ENCODE data around the gene SUMF1. TPM values are rescaled to one million over a fixed set of nuclear protein-coding genes. Genes with fewer than 3 reads are reported as not detected.
A peak's percentile ranks its signal among the peaks of the same experiment; 100 is the strongest.

Gene SUMF1
- 42.5 and 43.5 TPM in 2 replicates for total RNA-seq (2014; rRNA removed; shearing (Covaris generic))

DNA sequence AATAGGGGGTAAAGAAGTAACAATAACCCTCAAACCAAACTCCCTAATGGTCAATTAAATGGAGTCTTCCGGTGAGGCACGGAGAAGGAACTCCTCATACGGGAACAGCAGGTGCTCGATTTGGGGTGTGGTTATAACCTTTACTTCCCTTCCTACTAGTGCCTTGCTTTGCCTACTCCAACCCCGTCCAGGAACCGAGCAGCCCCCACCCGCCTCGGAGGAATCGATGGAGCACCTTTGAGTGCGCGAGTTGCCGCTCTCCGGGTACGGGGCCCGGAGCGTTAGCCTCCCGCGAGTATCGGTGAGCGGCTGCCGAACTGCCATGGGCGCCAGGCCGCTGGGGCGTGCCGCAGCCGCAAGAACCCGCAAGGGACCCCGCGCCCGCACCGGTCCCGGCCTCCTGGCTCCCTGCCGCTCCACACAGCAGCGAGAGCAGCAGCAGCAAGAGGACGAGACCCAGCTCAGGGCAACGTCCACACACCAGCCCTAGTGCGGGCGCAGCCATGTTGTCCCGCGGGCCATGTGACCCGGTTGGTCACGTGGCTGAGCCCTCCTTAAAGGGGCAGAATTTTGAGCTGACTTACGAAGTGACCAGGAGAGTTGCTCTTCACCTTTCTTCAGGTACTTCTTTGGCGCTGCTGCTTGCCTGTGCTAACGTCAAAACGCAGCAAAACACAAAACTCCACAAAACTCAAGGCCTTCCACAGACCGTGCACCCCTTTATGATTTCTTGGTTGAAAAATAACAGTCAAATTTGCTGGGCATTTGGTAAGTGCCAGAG is at the start of gene SUMF1:
TSS of gene SUMF1 (minus strand) at position 529 of the 781 bp plus-strand sequence. CDS start at position 505, 24 bp downstream.
- peak; percentile 77 for DNase-seq (ENCODE audit: low read depth)

DNA sequence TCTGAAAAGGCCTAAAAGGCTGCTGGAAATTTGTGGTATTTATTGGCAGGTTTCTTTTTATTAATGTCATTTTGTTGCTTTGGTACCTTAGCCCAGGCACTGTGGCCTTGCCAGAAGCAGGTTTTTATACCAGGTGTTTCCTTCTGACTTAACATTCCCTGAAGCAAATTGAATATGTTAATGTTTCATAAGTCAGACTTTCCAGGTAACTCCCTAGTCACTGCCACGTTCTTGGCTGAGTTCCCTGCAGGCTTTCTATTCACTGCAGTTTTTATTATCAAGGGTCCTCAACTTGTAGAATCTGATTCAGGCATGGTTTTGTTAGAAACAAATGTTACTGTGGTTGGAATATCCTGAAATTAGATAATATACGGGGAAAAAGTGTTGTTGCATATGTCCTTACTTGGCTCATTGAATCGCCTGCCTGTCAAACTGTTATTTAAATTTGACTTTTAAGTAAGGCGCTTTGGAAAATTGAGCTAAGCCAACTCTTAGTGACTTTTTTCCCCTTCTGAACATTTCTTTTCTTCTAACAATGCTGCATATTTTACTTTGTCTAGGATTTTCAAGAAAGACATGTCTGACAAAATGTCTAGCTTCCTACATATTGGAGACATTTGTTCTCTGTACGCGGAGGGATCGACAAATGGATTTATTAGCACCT is 49.0 kb upstream of the SUMF1 start:
- no peak for DNase-seq (ENCODE audit: low read depth)

DNA sequence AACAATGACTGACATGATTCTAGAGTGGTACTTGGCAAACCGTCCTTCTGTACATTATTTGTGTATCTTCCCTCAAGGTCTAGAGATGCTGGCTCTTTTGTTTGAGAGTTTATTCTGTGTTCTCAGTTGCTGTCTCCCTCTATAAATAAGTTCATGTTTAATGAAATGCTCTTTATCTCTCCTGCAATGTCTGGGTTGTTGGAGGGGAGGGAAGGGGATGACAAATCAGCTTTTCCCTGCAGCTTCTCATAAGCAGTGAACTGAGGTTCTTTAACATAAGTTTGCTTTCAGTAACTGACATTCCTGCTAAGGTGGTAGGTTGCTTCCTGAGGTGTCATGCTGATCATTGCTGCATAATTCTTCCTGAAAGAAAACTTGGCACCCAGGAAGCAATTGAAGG is 47.8 kb upstream of the SUMF1 start:
- DNase-seq (ENCODE audit: low read depth): no peak

DNA sequence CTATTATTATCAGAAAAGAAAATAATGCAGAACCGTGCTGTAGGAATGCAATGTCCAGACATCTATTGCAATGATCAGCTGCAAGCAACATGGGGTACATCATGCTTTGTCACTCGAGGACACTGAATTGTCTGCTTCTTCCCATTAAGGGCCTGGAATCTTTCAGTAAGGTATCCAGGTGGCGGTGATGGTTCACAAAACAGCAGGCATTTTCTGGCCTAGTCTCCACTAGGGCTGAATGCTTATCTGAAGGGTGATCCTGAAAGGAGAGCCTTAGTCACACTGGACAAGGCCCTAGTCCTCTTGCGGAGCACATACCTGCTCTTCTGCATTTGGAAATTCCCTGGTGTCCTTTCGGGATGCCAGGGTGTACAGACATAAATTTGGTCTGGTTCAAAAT is 47.3 kb upstream of the SUMF1 start:
- DNase-seq (ENCODE audit: low read depth): no peak

DNA sequence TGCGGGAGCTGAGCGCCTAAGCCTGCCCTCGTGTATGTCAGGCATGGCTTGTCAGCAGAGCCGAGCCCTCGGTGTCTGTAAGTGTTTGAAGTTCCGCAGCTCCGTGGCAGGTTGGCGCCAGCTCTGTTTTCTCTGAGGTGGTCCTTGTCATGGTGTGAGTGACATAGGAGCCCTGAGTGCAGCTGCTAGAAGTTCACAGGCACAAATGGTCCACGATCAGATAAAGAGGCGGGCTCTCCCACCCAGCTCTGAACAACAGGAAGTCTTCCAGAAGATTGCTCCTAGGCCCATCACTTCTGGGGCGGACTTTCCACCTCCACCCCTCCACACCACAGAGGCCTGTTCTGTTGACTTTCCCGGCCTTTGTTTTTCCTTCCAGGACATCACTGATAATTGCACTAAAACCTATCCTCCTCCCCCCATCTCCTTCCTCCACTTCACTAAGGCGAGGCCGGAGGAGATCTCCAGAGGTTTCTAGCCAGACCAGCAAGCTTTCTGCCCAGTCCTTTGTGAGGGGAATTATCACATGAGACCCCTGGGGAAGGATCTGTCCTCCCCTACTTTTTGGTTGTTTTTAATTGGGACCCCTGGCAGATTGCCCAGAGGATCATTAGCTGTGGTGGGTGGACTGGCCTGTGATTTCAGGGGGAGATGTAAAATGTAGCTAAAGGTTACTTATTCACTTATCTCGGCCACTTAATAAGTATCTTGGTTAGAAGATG is 46.0 kb upstream of the SUMF1 start:
- DNase-seq (ENCODE audit: low read depth): no peak

DNA sequence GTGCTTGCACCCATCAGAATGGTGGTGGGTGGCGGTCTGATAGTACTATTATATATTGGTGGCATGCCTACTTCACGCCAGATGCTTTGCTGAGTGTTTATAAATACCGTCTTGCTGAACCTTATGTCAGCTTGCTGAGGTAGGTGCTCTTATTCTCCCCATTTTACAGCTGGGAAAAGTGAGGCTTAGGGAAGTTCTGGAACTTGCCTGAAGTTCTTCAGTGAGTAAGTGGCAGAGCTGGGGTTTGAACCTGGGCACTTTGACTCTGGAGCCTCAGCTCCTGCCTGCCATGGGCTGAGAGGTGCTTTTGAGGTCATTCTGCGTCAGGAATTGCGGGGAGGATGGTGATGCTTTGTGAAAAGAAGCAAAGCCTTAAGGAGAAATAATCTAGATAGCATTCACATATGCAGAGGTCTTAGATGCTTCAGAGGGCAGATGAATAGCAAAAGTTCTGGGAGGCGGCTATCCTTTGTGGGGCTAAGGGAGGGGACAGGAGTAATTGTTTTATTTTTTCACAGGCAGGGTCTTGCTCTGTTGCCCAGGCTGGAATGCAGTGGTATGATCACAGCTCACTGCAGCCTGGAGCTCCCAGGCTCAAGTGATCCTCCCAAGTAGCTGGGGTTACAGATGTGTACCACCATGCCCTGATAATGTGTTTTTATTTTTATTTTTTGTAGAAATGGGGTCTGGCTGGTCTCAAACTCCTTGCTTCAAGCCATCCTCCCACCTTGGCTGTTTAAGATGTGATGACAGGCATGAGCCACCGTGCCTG is 44.6 kb upstream of the SUMF1 start:
- DNase-seq (ENCODE audit: low read depth): no peak

DNA sequence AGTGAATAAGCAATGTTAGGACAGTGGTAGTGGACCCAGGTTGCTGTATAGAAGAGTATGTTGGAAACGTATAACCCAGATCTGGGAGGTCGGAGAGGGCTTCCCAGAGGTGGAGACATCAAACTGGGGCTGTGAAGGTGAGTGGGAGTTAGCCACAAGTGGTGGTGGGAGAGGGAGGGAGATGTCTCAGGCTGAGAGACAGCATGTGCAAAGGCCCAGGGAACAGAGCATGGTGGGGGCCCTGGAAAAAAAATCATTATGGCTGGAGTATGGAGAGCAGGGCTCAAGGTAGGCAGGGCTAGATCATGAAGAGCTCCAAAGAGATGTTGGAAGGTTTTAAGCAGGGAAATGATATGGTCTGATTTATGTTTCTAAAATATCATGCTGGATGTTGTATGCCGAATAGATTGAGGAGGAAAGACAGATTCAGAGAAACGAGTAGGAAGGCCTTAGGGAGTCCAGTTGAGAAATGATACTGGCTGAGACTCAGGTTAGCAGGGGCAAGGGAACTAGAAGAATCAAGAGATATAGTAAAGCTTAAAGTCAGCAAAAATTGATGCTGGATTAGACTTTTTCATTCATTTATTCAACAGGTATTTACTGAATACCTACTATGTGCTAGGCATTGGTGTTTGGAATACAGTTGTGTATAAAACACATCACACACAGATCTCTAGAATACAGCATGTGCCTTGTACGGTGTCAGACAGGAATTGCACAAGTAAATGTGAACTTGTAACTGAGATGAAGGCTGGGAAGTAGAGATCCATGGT is 43.1 kb upstream of the SUMF1 start:
- no peak for DNase-seq (ENCODE audit: low read depth)

DNA sequence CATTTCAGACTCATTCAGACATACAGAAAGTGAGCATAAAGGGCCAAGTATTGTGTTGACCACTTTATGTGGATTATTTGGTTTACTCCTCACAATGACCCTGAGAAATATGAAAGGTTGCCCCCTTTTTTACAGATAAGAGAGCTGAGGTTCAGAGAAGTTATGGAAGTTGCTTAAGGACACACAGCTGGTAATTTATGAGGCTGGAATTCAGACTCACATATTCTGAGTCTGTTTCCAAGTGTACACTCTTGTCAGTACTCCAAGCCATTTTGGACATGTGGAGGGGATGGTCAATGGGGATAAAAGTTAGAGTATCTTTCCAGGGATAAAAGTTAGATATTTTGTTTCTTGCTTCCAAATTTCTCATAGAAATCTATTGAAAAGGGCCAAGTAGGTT is 42.0 kb upstream of the SUMF1 start:
- no peak for DNase-seq (ENCODE audit: low read depth)

DNA sequence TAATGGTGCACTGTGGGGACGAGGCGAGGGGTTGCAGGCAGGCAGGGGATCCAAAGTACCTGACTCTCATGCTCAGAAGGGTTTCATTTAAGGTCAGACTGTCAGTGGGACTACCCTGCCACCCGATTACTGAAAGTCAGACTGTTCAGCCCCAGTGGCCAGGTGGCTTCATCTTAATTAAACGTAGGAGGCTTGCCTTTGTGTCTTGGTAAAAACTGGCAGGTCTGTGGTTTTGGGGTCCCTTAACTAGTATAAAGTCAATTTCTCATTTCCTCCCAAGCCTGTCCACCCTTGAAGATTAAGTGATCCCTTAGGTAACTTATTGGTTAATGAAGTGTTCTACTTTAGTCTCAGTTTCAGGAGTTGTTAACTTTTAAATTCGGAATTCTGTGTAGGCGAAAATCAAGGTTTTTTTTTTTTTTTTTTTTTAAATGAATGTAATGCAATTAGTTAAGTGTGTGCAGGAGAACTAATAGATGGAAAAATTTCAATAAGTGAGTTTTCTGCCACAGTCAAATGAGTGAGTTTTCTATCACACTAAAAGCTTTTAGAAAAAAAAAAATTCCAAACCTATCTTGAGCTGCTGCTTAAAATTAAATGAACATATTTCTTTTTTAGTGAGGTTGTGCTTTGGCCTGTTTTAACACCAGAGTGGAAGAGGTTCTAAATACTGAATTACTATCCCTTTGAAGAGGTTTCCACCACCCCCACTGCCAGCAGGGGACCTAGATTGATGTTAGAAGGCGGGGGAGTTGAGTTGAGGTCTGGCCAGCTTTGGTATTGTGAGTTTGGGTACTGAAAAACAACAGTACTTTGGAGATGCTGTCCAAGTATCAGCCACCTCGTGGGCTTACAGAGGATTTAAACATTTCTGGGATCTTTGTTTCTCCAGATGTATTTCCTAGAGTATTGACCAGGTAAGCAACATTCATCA is 41.2 kb upstream of the SUMF1 start:
- no peak for DNase-seq (ENCODE audit: low read depth)

DNA sequence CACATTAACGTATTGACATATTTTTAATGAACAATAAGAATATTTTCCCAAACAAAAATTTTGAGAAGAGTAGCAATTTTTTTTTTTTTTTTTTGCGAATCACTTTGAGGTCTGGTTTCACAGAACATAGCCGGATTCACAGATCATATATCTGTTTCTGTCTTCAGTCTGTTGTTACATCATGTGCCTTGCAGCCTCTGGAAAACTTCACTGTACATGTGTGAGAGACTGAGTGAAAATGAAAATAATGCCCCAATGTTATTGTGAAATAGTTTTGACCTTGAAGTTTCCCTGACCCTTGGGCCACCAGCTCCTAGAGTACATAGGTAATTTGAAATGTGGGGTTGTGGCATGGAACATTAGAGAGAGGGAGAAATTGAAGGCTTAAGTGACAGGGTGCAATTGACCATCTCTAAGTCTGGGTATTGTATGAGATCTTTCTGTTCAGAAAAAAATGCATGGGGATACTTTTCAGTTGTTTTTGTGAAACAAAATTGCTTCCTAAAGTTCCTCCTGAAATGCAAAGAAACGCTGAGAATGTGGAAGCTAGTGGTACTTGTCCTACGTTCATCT is 40.0 kb upstream of the SUMF1 start:
- no peak for DNase-seq (ENCODE audit: low read depth)

DNA sequence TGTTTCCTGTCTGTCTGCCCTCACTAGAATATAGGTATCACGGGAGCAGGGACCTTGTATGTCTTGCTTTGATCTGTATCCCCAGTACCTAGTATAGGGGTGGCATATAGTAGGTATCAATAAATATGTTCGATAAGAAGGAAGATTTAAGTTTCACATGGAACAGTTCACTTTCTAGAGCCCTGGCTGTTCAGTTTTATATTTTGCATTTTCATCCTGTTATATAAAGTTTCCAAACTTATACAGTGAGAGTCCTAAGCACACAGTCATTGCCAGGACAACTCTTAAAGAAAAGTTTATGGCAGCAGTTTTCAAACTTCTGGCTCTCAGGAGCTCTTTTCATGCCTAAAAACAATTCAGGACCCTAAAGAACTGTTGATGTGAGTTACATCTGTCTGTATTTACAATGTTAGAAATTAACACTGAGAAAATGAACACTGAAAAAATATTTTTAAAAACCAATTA is 39.5 kb upstream of the SUMF1 start:
- no peak for DNase-seq (ENCODE audit: low read depth)

DNA sequence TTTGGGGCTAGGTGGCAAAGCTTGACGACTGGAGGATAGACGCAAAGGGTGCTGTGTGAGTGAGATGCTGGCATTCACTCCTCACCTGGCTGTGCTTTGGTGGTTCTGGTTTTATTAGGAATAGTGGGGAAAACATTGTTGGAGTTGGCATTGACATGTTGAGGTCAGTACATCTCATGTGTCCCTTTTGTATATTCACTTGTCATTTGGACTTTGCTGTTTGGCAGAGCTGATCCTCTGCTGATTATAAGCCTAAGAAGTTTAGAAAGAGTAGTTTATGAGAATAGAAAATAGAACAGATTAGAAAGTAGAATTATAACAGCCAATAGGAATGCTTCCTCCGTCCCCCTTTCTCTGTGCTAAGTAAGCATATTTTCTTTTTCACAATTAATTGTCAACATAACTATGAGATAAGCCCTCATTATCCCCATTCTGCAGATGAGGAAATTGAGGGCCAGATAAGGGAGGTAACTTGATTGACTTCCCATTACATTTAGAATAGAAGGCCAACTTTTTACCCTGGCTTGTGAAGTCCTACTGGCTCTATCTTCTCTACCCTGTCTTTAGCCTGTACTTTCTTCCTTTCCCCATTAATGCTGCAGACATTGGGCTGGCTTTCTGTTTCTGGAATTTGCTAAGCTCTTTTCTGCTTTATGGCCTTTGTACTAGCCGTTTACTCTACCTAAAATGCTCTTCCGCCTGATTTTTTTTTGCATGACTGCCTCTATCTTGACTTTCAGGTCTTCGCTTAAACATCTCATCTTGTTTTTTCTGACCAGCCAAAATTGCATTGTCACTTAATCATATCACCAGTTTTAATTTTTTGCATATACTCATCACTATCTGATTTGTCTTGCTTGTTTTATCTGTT is 38.9 kb upstream of the SUMF1 start:
- DNase-seq (ENCODE audit: low read depth): no peak

DNA sequence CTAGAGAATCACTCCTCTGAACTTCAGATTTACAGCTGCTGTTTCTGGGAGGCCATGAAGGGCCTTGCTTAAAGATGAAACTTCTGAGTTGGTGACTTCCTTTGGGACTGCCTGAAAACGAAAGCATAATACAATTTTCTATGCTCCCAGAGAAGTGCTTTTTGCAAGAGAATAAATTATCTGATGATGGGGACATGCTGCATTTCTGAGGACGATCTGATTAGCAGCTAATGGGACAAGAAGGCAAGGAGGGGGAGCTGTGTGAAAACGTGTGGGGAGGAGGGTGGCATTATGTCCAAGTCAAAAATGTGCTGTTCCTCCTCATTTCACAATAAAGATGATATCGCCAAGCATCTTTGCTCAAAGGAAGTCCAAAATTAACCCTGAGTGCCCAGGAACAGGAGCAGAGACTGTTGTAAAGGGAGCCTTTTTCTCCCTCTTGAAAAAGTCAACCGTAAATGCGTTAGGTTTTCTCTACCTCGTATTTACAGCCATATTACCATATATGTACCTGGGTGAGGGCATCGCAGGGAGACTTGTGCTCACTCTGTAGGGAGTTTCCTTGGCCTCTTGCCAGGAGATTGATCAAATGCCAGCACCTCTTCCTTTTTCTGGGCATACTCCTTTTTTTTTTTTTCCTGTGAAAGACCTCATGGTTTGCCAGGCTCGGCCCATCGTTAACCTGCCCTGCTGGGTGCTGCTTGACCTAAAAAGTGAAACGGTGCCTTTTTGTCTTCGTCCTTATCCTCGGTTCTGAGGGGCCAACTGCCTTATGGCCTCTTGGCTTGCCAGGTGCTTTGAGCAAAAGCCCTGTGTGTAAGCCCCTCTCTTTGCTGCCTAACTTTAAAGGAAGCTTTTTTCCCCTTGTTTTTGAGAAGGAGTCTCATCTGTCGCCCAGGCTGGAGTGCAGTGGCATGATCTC is 37.5 kb upstream of the SUMF1 start:
- peak; percentile 34 for DNase-seq (ENCODE audit: low read depth)

DNA sequence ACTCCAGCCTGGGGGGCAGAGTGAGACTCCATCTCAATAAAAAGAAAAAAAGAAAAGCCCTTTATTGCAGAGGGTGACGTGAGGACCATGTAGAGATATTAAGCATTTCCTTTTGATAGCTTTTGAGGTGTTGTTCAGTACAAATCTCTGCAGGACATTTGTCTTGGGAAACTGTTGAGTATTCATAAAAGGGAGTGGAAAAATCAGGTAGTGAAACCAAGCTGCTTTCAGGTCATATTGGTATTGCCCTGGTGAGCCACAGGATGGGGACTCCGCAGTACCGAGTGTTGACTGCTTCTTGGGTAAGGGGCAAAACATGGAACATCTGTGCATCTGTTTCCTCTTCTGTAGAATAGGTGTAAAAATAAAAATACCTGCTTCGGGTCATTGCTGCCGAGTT is 36.0 kb upstream of the SUMF1 start:
- DNase-seq (ENCODE audit: low read depth): no peak

DNA sequence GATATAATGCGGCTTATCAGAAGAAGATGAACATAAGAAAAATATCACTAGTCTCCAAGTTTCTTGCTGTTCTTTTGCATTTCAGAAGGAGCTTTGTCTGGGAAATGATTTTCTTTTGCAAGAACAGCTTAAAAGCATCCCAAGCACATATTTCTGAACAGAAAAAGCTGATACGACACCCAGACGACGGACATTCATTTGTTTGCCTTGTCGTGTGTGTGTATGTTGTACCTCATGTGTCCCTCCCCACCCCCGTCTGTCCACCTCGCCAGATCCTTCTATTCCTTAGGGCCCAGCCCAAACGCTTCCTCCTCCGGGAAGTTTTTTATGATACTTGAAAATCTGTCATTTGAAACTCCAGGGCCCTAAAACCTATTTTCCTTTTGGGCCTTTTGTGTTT is 34.9 kb upstream of the SUMF1 start:
- no peak for DNase-seq (ENCODE audit: low read depth)

DNA sequence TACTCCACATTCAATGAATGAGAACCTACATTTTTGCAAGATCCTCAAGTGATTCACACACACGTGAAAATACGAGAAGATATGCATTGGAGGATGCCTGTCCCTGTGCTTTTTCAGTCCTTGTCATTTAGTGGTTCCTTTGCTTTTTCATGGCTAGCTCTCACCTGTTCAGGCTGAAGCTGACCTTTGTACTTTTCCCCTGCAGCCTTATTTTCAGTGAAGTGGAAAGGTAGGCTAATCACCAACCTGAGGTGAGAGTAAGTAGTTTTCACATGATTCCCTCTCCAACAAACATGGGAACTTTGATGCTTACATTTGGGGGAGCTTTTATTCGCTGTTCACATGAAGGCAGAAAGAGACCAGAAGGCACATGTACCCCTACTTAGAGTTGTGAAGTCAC is 34.4 kb upstream of the SUMF1 start:
- no peak for DNase-seq (ENCODE audit: low read depth)

DNA sequence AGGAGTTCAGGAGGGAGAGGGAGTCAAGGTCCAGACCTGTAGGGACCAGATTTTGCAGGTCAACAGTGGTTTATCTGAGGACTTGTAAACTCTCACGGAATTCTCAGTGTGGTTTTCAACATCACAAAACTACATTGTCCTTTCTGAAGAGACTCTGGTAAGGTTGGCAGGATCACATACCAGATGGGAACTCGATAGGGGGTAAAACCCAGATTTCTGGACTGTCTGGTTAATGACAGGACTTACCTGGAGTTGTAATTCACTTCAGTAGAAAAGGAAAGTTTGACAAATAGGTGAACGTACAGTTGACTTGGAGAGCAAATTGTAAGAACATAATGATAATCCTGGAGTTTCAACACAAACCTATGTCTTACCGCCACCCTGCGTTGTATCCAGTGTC is 31.4 kb upstream of the SUMF1 start:
- no peak for DNase-seq (ENCODE audit: low read depth)
